GM12878 (cell line): Measurements from ENCODE around the gene STK26. TPM values are rescaled to one million over a fixed set of nuclear protein-coding genes. Genes with fewer than 3 reads are reported as not detected.

ENCODE experiments used
- ATF3 ChIP-seq: IDR thresholded peaks from 2 replicates; pipeline ENCODE4 v1.6.1; 2011; ENCODE audit warnings: low read depth, mild to moderate bottlenecking, low read length, moderate library complexity, borderline replicate concordance; ENCODE audit errors: extremely low read depth
- BMI1 ChIP-seq: fragments of 450-650 bp; IDR thresholded peaks from 2 replicates; pipeline ENCODE4 v1.6.1; 2016; ENCODE audit warnings: mild to moderate bottlenecking, moderate library complexity, borderline replicate concordance
- CBX5 ChIP-seq: sonication (generic); IDR thresholded peaks from 2 replicates; pipeline ENCODE4 v1.6.1; 2016; ENCODE audit warnings: low read depth, moderate library complexity, mild to moderate bottlenecking, inconsistent platforms
- CREM ChIP-seq: IDR thresholded peaks from 2 replicates; pipeline ENCODE4 v1.6.1; 2014; ENCODE audit warnings: antibody characterized with exemption, low read depth
- EED ChIP-seq: sonication (generic); IDR thresholded peaks from 2 replicates; pipeline ENCODE4 v1.6.1; 2016; ENCODE audit warnings: antibody characterized with exemption, low read depth
- EGR1 ChIP-seq, 2 experiments: IDR thresholded peaks; 1 replicate in 1 of 2; 2 replicates in 1 of 2; pipeline ENCODE4 v1.6.1; 2011 to 2012; ENCODE audit warnings: low read depth in 2 of 2, low read length in 2 of 2, borderline replicate concordance in 1 of 2, mild to moderate bottlenecking in 1 of 2, moderate library complexity in 1 of 2
- FOXK2 ChIP-seq: fragments of 450-650 bp; IDR thresholded peaks from 2 replicates; pipeline ENCODE4 v1.6.1; 2017; ENCODE audit warnings: mild to moderate bottlenecking, moderate library complexity
- HCFC1 ChIP-seq: fragments of 150-350 bp; IDR thresholded peaks from 2 replicates; pipeline ENCODE4 v1.6.1; 2014; ENCODE audit warnings: low read length
- IKZF1 ChIP-seq: fragments of 450-650 bp; conservative IDR thresholded peaks from 2 replicates; pipeline ENCODE4 v1.6.1; 2017; ENCODE audit warnings: antibody characterized with exemption, mild to moderate bottlenecking
- MEF2B ChIP-seq: fragments of 450-650 bp; IDR thresholded peaks from 2 replicates; pipeline ENCODE4 v1.6.1; 2018; ENCODE audit warnings: mild to moderate bottlenecking, moderate library complexity; ENCODE audit not compliant: partially characterized antibody, poor library complexity, severe bottlenecking
- MTA3 ChIP-seq: IDR thresholded peaks from 2 replicates; pipeline ENCODE4 v1.6.1; 2012; ENCODE audit warnings: low read length, inconsistent platforms, borderline replicate concordance
- MYC ChIP-seq: IDR thresholded peaks from 2 replicates; pipeline ENCODE4 v1.6.1; 2011; ENCODE audit warnings: mild to moderate bottlenecking, low read length, moderate library complexity, inconsistent platforms; ENCODE audit not compliant: insufficient read depth, insufficient replicate concordance, insufficient read length, severe bottlenecking
- NR2C1 ChIP-seq: fragments of 450-650 bp; IDR thresholded peaks from 2 replicates; pipeline ENCODE4 v1.6.1; 2017; ENCODE audit warnings: antibody characterized with exemption, mild to moderate bottlenecking, moderate library complexity
- NR2F1 ChIP-seq: fragments of 450-650 bp; conservative IDR thresholded peaks from 2 replicates; pipeline ENCODE4 v1.6.1; 2017; ENCODE audit warnings: mild to moderate bottlenecking
- NRF1 ChIP-seq: conservative IDR thresholded peaks from 2 replicates; pipeline ENCODE4 v1.6.1; 2011; ENCODE audit warnings: mild to moderate bottlenecking, low read depth, low read length, improper control_type of control experiment
- PKNOX1 ChIP-seq: fragments of 450-650 bp; IDR thresholded peaks from 2 replicates; pipeline ENCODE4 v1.6.1; 2016; ENCODE audit warnings: mild to moderate bottlenecking
- POLR2AphosphoS5 ChIP-seq: IDR thresholded peaks from 2 replicates; pipeline ENCODE4 v1.6.1; 2011; ENCODE audit warnings: mild to moderate bottlenecking, low read length, inconsistent platforms
- POU2F2 ChIP-seq: IDR thresholded peaks from 3 replicates; pipeline ENCODE4 v1.6.1; 2011; ENCODE audit warnings: low read depth, mild to moderate bottlenecking, low read length, borderline replicate concordance
- RELB ChIP-seq: fragments of 450-650 bp; IDR thresholded peaks from 2 replicates; pipeline ENCODE4 v1.6.1; 2017; ENCODE audit warnings: low read depth, mild to moderate bottlenecking, moderate library complexity
- SIN3A ChIP-seq: IDR thresholded peaks from 2 replicates; pipeline ENCODE4 v1.6.1; 2012; ENCODE audit warnings: low read depth, low read length, improper control_type of control experiment
- SIX5 ChIP-seq: IDR thresholded peaks from 2 replicates; pipeline ENCODE4 v1.6.1; 2011; ENCODE audit warnings: mild to moderate bottlenecking, low read depth, low read length, moderate library complexity; ENCODE audit not compliant: severe bottlenecking
- SREBF1 ChIP-seq: IDR thresholded peaks from 2 replicates; pipeline ENCODE4 v1.6.1; 2012; ENCODE audit warnings: mild to moderate bottlenecking, low read length
- SRF ChIP-seq, 2 experiments: IDR thresholded peaks; 2 replicates each; pipeline ENCODE4 v1.6.1; 2011; ENCODE audit warnings: low read depth in 2 of 2, low read length in 2 of 2, mild to moderate bottlenecking in 1 of 2, moderate library complexity in 1 of 2
- TAF1 ChIP-seq: IDR thresholded peaks from 2 replicates; pipeline ENCODE4 v1.6.1; 2011; ENCODE audit warnings: mild to moderate bottlenecking, low read depth, low read length, borderline replicate concordance
- TCF3 ChIP-seq: IDR thresholded peaks from 2 replicates; pipeline ENCODE4 v1.6.1; 2012; ENCODE audit warnings: low read depth, mild to moderate bottlenecking, low read length, borderline replicate concordance; ENCODE audit not compliant: insufficient read depth
- YY1 ChIP-seq: IDR thresholded peaks from 2 replicates; pipeline ENCODE4 v1.6.1; 2011; ENCODE audit warnings: low read depth, mild to moderate bottlenecking, low read length
- ZBED1 ChIP-seq: IDR thresholded peaks from 2 replicates; pipeline ENCODE4 v1.6.1; 2016; ENCODE audit warnings: borderline replicate concordance
- ZNF217 ChIP-seq: fragments of 450-650 bp; IDR thresholded peaks from 2 replicates; pipeline ENCODE4 v1.6.1; 2017; ENCODE audit warnings: antibody characterized with exemption, mild to moderate bottlenecking
- ZNF24 ChIP-seq: fragments of 450-650 bp; IDR thresholded peaks from 2 replicates; pipeline ENCODE4 v1.6.1; 2017; ENCODE audit warnings: antibody characterized with exemption, mild to moderate bottlenecking
- polyA plus RNA-seq, 11 experiments: library from polyadenylated mRNA; depleted of rRNA in 4 of 11; unstranded in 6 of 11; stranded (reverse) in 5 of 11; fragments of >200 nt; fragmentation: Nextera tagmentation in 4 of 11; fragmentation: Illumina TruSeq in 1 of 11; extraction: Ambion mirVana in 4 of 11; extraction: Trizol in 1 of 11; gene quantifications; 1 replicate in 1 of 11; 2 replicates in 10 of 11; pipeline versions ENCODE4 v1.2.1 to v1.2.3, GENCODE V29; 2011 to 2016; ENCODE audit warnings: inconsistent platforms in 2 of 11, missing spikeins in 2 of 11, low read depth in 1 of 11
- total RNA-seq, 4 experiments: library from RNA; depleted of rRNA in 3 of 4; stranded (reverse); fragments of >200 nt in 3 of 4; fragmentation: Illumina TruSeq in 1 of 4; extraction: Trizol in 1 of 4; gene quantifications; 2 replicates each; pipeline versions ENCODE4 v1.2.1 to v1.2.3, GENCODE V29; 2013 to 2021

The STK26 gene
- total and polyA plus RNA-seq, 10 of the 15 experiments (the other 5 are each of a cell fraction or from before 2014, with no cell fraction given), result 30.4 to 78.6 (median 58.8) TPM

- TF ChIP-seq SIX5, result no peak
- TF ChIP-seq CBX5, result no peak
- no peak for TF ChIP-seq SRF (IDR thresholded peaks at IDR 0.05; ENCODE audit: low read depth in 2 of 2, low read length in 2 of 2)
- no peak for TF ChIP-seq BMI1
- no peak for TF ChIP-seq EGR1 (IDR thresholded peaks at IDR 0.05; ENCODE audit: borderline replicate concordance in 1 of 2, low read depth in 2 of 2, low read length in 2 of 2)
- TF ChIP-seq PKNOX1, result no peak
- no peak for TF ChIP-seq ATF3
- TF ChIP-seq TCF3, result no peak
- peak; percentile 39; the same call in 1 of the 2 replicates for TF ChIP-seq IKZF1
- TF ChIP-seq RELB, result no peak
- no peak for TF ChIP-seq SIN3A
- no peak for TF ChIP-seq NR2C1
- no peak for TF ChIP-seq POLR2AphosphoS5
- no peak for TF ChIP-seq EED
- TF ChIP-seq HCFC1, result no peak
- peak; percentile 90 for TF ChIP-seq NR2F1
- no peak for TF ChIP-seq NRF1
- 0 out of 2 replicates have a peak, but pooled peaks have one; percentile 10 for TF ChIP-seq CREM
- peak; percentile 19 for TF ChIP-seq MEF2B
- no peak for TF ChIP-seq ZNF217
- TF ChIP-seq ZNF24, result no peak
- TF ChIP-seq SREBF1, result no peak
- no peak for TF ChIP-seq TAF1
- TF ChIP-seq ZBED1, result no peak
- TF ChIP-seq MTA3, result no peak
- TF ChIP-seq POU2F2, result no peak
- no peak for TF ChIP-seq YY1
- TF ChIP-seq FOXK2, result no peak
- no peak for TF ChIP-seq MYC
Measured at GRCh38 chrX:132033166-132033565, 10.1 kb downstream of the STK26 start (continued).
